ENCODE results near the gene SCUBE1. TPM values are rescaled to one million over a fixed set of nuclear protein-coding genes. Genes with fewer than 3 reads are reported as not detected.

Gene SCUBE1
- total RNA-seq, 4 donors from 2014 or later, result 0.38 to 4.0 (median 2.1) TPM

DNA sequence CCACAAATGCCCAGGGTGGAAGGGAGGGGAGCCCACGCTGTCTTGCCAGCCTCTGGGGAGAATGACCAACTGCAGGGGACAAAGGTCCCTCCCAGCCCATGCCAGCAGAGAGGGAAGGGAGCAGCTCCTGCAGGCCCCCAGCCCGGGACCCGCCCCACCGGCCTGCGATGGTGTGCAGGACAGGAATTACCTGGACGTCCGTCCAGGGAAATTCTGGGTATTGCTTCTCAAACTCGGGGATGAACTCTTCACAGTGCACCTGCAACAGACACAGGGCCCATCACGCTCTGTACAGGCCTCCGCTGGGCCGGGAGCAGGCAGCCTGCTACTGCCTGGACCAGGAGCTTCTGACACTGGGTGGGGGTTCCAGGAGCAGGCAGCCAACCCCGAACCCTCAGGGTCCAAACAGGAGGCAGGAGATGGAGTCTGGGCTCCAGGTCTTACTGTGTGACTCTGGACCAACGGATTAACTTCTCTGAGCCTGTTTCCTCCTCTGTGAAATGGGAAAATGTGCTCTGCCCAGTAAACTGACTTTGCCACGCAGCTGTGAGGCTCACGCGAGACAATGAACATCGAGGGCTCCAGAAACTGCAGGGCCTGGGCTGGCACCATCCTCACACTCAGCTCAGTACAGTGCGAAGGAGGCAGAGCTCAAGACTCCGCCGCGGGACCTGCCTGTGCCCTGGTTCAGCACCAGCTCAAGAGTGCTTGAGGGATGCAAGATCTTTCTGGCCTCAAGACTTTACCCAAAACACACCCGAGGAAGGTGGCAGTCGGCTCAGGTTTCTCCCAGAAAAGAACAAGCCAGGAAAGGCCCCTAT, 173.7 kb downstream of the SCUBE1 start:
- H3K36me3 ChIP-seq, result peaks cover 25 to 84% (median 37%) of the 10 kb centered on the region in 3 donors
- H3K9me3 ChIP-seq, result no peaks in the 10 kb centered on the region
- intact Hi-C loops (cut with DNase I), result no loop called here
- no peak overlapping the region for H3K4me3 ChIP-seq
- H3K27ac ChIP-seq, result peak overlapping the region in 1 of 4 donors; percentile 25
- TF ChIP-seq POLR2A (IDR thresholded peaks at IDR 0.05), result no peak
- TF ChIP-seq, protein P1, sequence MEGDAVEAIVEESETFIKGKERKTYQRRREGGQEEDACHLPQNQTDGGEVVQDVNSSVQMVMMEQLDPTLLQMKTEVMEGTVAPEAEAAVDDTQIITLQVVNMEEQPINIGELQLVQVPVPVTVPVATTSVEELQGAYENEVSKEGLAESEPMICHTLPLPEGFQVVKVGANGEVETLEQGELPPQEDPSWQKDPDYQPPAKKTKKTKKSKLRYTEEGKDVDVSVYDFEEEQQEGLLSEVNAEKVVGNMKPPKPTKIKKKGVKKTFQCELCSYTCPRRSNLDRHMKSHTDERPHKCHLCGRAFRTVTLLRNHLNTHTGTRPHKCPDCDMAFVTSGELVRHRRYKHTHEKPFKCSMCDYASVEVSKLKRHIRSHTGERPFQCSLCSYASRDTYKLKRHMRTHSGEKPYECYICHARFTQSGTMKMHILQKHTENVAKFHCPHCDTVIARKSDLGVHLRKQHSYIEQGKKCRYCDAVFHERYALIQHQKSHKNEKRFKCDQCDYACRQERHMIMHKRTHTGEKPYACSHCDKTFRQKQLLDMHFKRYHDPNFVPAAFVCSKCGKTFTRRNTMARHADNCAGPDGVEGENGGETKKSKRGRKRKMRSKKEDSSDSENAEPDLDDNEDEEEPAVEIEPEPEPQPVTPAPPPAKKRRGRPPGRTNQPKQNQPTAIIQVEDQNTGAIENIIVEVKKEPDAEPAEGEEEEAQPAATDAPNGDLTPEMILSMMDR (IDR thresholded peaks at IDR 0.05), result no peak
- no peaks in the 10 kb centered on the region for H3K27me3 ChIP-seq
- 72% methylated on average over 4 of the region's 23 CpGs; no CpG with 5 or more reads in 1 of the 2 donors for WGBS, 2 donors
- DNase-seq, result no peak
- H3K4me1 ChIP-seq, result peaks cover 18 to 74% (median 33%) of the 10 kb centered on the region in 3 donors

DNA sequence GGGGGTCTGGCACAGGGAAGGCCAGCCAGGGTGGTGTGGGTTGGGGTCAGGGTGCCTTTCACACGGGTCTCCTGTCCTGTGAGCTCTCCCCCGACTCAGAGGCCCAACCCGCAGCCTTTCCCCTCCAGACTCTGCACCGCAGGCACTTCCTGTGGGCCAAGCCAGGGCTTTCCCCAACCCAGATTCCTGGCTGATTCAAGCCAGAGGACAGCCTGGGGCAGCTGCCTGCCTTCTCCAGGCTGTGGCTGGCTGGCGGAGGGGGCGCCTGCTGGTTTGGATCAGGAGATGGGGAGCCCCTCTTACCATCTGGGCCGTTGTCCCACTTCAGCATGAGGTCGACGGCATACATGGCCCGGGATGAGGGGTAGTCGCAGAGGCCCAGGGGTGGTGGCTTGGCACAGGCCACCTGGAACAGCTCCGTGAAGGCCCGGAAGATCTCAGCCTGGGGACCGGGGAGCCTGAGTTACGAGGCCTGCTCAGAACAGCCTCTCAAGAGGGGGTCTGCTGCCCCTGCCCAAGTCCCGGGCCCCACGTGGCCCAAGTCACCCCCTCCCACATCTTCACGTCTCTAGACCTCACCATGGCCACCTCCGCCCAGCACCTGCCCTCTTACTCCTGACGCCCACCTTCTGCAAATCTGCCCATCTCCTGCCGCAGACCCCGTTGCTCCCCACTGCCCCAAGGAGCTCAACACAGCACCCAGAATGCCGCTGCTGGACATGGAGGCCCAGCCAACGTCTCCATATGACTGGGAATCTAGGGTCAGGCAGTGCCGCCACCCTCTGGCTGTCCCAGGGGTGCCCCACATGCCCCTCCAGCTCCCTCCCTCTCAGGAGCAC, 174.5 kb downstream of the SCUBE1 start:
- TF ChIP-seq, protein P1 (IDR thresholded peaks at IDR 0.05), result no peak
- TF ChIP-seq POLR2A (IDR thresholded peaks at IDR 0.05), result no peak
- H3K4me1 ChIP-seq, result peaks cover 18 to 74% (median 32%) of the 10 kb centered on the region in 3 donors
- 51 to 80% methylated on average over 8 to 9 of the region's 25 CpGs for WGBS, 2 donors
- no peak overlapping the region for H3K4me3 ChIP-seq
- H3K9me3 ChIP-seq, result no peaks in the 10 kb centered on the region
- H3K27me3 ChIP-seq, result no peaks in the 10 kb centered on the region
- H3K36me3 ChIP-seq, result peaks cover 19 to 76% (median 29%) of the 10 kb centered on the region in 3 donors
- intact Hi-C loops (cut with DNase I), result no loop called here
- no peak for DNase-seq
- peak overlapping the region in 3 of 4 donors; percentile 25 to 53 (median 33) for H3K27ac ChIP-seq

DNA sequence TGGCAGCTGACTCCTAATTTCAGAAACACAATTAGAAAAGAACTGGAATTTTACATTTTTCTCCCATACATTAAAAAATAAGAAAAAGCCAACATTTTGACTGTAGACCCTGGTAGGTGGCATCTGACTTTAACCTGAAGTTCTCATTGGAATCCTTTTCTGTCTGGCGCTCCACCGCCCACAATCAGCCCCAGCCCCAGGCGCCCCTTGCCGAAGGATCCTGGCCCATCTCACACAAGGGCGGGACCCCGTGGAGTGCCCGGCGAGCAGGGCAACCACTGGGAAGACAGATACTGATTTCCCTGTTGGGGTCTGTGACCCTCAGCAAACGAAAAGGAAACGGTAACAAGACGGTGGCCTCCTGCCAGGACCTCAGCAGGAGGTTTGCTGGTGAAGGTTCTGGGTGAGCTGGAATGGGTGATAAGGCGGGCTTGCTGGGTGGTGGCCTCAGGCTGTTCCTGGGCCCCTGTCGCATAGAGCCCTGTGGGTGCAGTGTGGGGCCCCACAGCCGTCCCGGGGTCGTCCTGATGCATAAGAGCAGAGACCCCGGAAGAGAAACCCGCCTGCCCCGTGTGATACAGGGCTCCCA, 176.1 kb downstream of the SCUBE1 start:
- H3K27ac ChIP-seq, result no peak overlapping the region
- no peaks in the 10 kb centered on the region for H3K27me3 ChIP-seq
- peaks cover 32 to 74% (median 43%) of the 10 kb centered on the region in 3 donors for H3K4me1 ChIP-seq
- no peak for DNase-seq
- H3K36me3 ChIP-seq, result peaks cover 11 to 73% (median 33%) of the 10 kb centered on the region in 3 donors
- intact Hi-C loops (cut with DNase I), result no loop called here
- H3K9me3 ChIP-seq, result no peaks in the 10 kb centered on the region
- no peak overlapping the region for H3K4me3 ChIP-seq
- WGBS, 2 donors, result 77 to 92% methylated on average over 9 to 11 of the region's 19 CpGs
- no peak for TF ChIP-seq POLR2A (IDR thresholded peaks at IDR 0.05)
- TF ChIP-seq, protein P1 (IDR thresholded peaks at IDR 0.05), result no peak

DNA sequence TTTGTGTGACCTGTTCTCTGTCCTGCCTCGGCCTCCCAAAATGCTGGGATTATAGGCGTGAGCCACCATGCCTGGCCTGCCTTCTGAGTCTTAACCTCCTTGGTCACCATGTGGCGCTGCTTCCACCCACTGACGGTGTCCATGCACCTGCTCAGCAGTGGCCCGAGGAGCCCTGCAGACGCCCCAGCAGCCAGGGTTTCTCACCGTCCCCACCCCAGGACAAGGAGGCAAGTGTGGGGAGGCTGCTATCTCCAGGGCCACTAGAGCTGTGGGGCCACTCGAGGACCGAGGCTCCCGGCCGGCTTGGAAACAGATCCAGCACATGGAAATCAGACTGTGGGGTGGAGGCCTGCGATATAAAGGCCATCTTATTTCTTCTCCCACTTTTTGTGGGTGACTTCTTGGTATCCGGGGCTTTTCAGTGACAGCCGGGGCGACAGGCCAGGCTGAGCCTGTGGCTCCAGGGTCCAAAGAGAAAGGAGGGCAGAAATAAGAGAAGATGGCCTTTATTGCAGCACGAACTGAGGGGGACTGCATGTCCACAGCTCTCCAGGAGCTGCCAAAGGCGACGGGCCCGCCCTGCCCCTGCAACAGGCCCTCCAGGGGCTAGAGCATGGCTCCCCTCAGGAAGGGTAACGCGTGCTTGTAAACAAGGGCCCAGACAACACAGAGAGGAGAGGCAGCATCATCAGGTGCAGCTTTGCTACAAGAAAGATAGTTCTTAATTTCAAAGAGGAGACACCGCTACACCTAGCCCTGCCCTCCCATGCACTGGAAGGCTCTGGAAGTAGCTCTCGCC, 176.8 kb downstream of the SCUBE1 start:
- intact Hi-C loops (cut with DNase I), result no loop called here
- WGBS, 2 donors, result 77 to 87% methylated on average over 7 to 8 of the region's 23 CpGs
- H3K4me1 ChIP-seq, result peaks cover 27 to 72% (median 36%) of the 10 kb centered on the region in 3 donors

More for the DNA sequence above, 176.8 kb downstream of the SCUBE1 start:
- peaks cover 15 to 73% (median 34%) of the 10 kb centered on the region in 3 donors for H3K36me3 ChIP-seq
- no peak overlapping the region for H3K4me3 ChIP-seq
- DNase-seq, result no peak
- H3K27ac ChIP-seq, result no peak overlapping the region
- no peaks in the 10 kb centered on the region for H3K9me3 ChIP-seq
- TF ChIP-seq, protein P1 (IDR thresholded peaks at IDR 0.05), result no peak
- no peak for TF ChIP-seq POLR2A (IDR thresholded peaks at IDR 0.05)
- no peaks in the 10 kb centered on the region for H3K27me3 ChIP-seq

Data from esophagus squamous epithelium (tissue), 5 donors.